A673 (cell line): Measurements from ENCODE around the gene DOCK1.

Experiments
- CTCF ChIP-seq: fragments of 300-800, 200-600 bp; sonication (generic); conservative IDR thresholded peaks from 2 replicates; pipeline ENCODE4 v1.5.1; 2017; ENCODE audit warnings: low read depth, mild to moderate bottlenecking, antibody characterized with exemption, low read length, moderate library complexity, mixed read lengths
- EZH2 ChIP-seq: fragments of 200-600 bp; sonication (generic); IDR thresholded peaks from 2 replicates; pipeline ENCODE4 v1.6.1; 2017; ENCODE audit warnings: borderline replicate concordance, low read depth, mild to moderate bottlenecking, mixed read lengths, antibody characterized with exemption, low read length; ENCODE audit not compliant: poor library complexity, severe bottlenecking

GRCh38 chr10:127203067-127203466, 297.8 kb downstream of the DOCK1 start:
- TF ChIP-seq CTCF (no peak), EZH2 (no peak)
